Astrocyte (in vitro differentiated cells and primary cell): Measurements from ENCODE around the gene KAT2B.

ENCODE experiments used
- EZH2 ChIP-seq: IDR thresholded peaks from 2 replicates; pipeline ENCODE4 v1.6.1; 2012; ENCODE audit warnings: mild to moderate bottlenecking, low read length, inconsistent platforms; ENCODE audit not compliant: insufficient read depth
- TF ChIP-seq, protein P1 (sequence below): IDR thresholded peaks from 2 replicates; pipeline ENCODE4 v1.5.1; 2011; ENCODE audit warnings: low read depth, mild to moderate bottlenecking, inconsistent platforms, low read length, moderate library complexity; ENCODE audit not compliant: insufficient read depth

DNA sequence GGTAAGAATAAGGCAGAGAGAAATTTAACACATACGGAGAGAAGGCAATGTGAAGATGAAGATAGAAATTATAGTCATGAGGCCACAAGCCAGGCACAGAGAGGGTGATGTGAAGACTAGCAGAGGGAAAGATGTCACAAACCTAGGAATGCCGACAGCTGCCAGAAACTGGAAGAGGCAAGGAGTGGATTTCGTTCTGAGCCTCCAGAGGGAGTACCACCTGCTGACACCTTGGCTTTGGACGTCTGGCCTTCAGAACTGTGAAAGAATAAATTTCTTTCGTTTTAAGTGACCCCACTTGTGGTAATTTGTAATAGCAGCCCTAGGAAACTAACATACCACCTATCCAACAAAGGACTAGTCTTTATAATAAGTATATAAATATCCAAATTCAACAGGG is 150.7 kb downstream of the KAT2B start:
- TF ChIP-seq, protein P1, sequence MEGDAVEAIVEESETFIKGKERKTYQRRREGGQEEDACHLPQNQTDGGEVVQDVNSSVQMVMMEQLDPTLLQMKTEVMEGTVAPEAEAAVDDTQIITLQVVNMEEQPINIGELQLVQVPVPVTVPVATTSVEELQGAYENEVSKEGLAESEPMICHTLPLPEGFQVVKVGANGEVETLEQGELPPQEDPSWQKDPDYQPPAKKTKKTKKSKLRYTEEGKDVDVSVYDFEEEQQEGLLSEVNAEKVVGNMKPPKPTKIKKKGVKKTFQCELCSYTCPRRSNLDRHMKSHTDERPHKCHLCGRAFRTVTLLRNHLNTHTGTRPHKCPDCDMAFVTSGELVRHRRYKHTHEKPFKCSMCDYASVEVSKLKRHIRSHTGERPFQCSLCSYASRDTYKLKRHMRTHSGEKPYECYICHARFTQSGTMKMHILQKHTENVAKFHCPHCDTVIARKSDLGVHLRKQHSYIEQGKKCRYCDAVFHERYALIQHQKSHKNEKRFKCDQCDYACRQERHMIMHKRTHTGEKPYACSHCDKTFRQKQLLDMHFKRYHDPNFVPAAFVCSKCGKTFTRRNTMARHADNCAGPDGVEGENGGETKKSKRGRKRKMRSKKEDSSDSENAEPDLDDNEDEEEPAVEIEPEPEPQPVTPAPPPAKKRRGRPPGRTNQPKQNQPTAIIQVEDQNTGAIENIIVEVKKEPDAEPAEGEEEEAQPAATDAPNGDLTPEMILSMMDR = no peak
- no peak for TF ChIP-seq EZH2
